Keratinocyte (primary cell): ENCODE data around the gene SEMA4D. TPM values are rescaled to one million over a fixed set of nuclear protein-coding genes. Genes with fewer than 3 reads are reported as not detected.

Experiments
- DNase-seq: peaks from one replicate; pipeline ENCODE4 v3.0.0-alpha.2; 2011; ENCODE audit warnings: low read depth, missing footprints, low spot score
- FAIRE-seq: peaks from 2 replicates; lab custom pipeline; 2011; peaks lifted over from hg19 to GRCh38; lab: Jason Lieb, UNC
- H2AFZ ChIP-seq: 2 replicates; pipeline ENCODE4 v1.6.0; 2012; ENCODE audit warnings: low read length, control low read depth, inconsistent platforms; ENCODE audit not compliant: control insufficient read depth
- H3K27ac ChIP-seq: 2 replicates; pipeline ENCODE4 v1.5.1; 2011; ENCODE audit warnings: low read length; ENCODE audit not compliant: control insufficient read depth, insufficient read depth
- H3K27me3 ChIP-seq: 3 replicates; pipeline ENCODE4 v1.6.0; 2011; ENCODE audit warnings: low read length; ENCODE audit not compliant: control insufficient read depth, insufficient read depth; ENCODE audit errors: extremely low read depth
- H3K36me3 ChIP-seq, 2 experiments: 2 replicates in 1 of 2; 3 replicates in 1 of 2; pipeline ENCODE4 v1.5.1; 2011; ENCODE audit warnings: low read length in 2 of 2, mild to moderate bottlenecking in 1 of 2; ENCODE audit not compliant: control insufficient read depth in 2 of 2, insufficient read depth in 2 of 2; ENCODE audit errors: extremely low read depth in 1 of 2
- H3K4me1 ChIP-seq: 3 replicates; pipeline ENCODE4 v1.5.1; 2011; ENCODE audit warnings: low read length; ENCODE audit not compliant: control insufficient read depth, insufficient read depth; ENCODE audit errors: extremely low read depth
- H3K4me2 ChIP-seq: 3 replicates; pipeline ENCODE4 v1.6.0; 2011; ENCODE audit warnings: low read depth, low read length; ENCODE audit not compliant: control insufficient read depth, insufficient read depth; ENCODE audit errors: extremely low read depth
- H3K4me3 ChIP-seq, 3 experiments: fragments of 200-600 bp in 1 of 3; sonication (generic) in 1 of 3; 2 replicates in 2 of 3; 3 replicates in 1 of 3; pipeline ENCODE4 v1.5.1; 2011 to 2016; ENCODE audit warnings: low read length in 3 of 3, mild to moderate bottlenecking in 3 of 3, control low read depth in 2 of 3, inconsistent platforms in 1 of 3, low read depth in 1 of 3, mixed read lengths in 1 of 3, mixed run types in 1 of 3, moderate library complexity in 1 of 3; ENCODE audit not compliant: control insufficient read depth in 2 of 3, insufficient read depth in 2 of 3; ENCODE audit errors: extremely low read depth in 1 of 3
- H3K79me2 ChIP-seq: 2 replicates; pipeline ENCODE4 v1.6.0; 2012; ENCODE audit warnings: low read length; ENCODE audit not compliant: control insufficient read depth, insufficient read depth
- H3K9ac ChIP-seq: 3 replicates; pipeline ENCODE4 v1.6.0; 2011; ENCODE audit warnings: low read length; ENCODE audit not compliant: control insufficient read depth, insufficient read depth; ENCODE audit errors: extremely low read depth
- H3K9me1 ChIP-seq: 3 replicates; pipeline ENCODE4 v1.6.0; 2011; ENCODE audit warnings: low read length; ENCODE audit not compliant: control insufficient read depth, insufficient read depth; ENCODE audit errors: extremely low read depth
- H3K9me3 ChIP-seq: 2 replicates; pipeline ENCODE4 v1.5.1; 2012; ENCODE audit warnings: low read depth, low read length; ENCODE audit not compliant: control insufficient read depth
- H4K20me1 ChIP-seq: 3 replicates; pipeline ENCODE4 v1.6.0; 2011; ENCODE audit warnings: low read length; ENCODE audit not compliant: control insufficient read depth, insufficient read depth; ENCODE audit errors: extremely low read depth
- EZH2 ChIP-seq: IDR thresholded peaks from one replicate; pipeline ENCODE4 v1.6.1; 2012; ENCODE audit warnings: inconsistent platforms, mild to moderate bottlenecking, low read length, moderate library complexity
- dilution Hi-C: fragments of 300-500 bp; cut with MboI; formaldehyde crosslinking; loops from one replicate; pipeline ENCODE4 v1.7.0; 2020; ENCODE audit warnings: low sequenced_read_pairs; ENCODE audit not compliant: extremely low pct_ligation_motif_present
- polyA plus RNA-seq, 5 experiments: library from polyadenylated mRNA; depleted of rRNA in 3 of 5; stranded (reverse) in 3 of 5; stranded (forward) in 1 of 5; unstranded in 1 of 5; fragments of >200 nt; gene quantifications; 1 replicate in 1 of 5; 2 replicates in 3 of 5; 3 replicates in 1 of 5; pipeline versions ENCODE4 v1.2.1 to v1.2.3, GENCODE V29; 2011 to 2012; ENCODE audit warnings: missing spikeins in 2 of 5, low read depth in 1 of 5, low replicate concordance in 1 of 5
- TF ChIP-seq, protein P1 (sequence below), 3 experiments: IDR thresholded peaks in 1 of 3; conservative IDR thresholded peaks in 1 of 3; optimal IDR thresholded peaks in 1 of 3; 2 replicates in 2 of 3; 3 replicates in 1 of 3; pipeline versions ENCODE3 to v1.5.1; 2011; ENCODE audit warnings: low read length in 3 of 3, mild to moderate bottlenecking in 3 of 3, moderate library complexity in 2 of 3, control low read depth in 1 of 3, inconsistent platforms in 1 of 3; ENCODE audit not compliant: insufficient read depth in 2 of 3; ENCODE audit errors: extremely low read depth in 1 of 3

Gene SEMA4D
- polyA plus RNA-seq, 1 donor (not counting 4 experiments of a cell fraction or from before 2014, with no cell fraction given): 0.43 TPM

DNA sequence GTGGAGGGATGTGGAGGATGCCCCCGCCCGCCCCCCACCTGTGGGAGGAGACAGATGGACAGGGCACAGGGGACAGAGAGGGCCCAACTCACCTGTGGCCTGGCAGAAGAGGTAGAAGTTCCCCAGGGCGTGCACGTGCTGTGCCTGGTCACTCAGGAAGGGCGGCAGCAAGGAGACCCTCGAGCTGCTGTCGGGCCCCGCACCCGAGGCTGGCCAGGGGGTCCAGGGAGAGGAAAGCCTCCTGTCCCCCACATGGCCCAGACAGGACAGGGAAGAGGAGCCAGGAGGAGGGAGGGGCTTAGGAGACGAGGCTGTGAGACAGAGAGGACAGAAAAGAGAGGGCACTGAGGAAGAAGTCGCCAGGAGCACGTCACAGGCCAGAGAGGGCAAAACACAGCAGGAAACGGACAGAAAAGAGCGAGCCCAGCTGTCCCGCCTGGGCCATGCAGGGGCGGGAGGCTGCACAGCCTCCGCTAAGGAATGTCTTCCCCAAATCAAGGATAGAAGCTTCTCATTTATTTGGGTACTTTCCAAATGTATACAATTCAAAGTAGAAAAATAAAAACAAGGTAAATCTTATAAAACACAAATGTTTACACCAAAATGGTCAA, 121.1 kb downstream of the SEMA4D start:
- Histone ChIP-seq H3K27me3 (no peaks in the 10 kb centered on the region), H3K4me3 (no peak overlapping the region), H3K4me1 (no peaks in the 10 kb centered on the region), H2AFZ (no peak overlapping the region), H3K9me3 (no peaks in the 10 kb centered on the region), H3K27ac (no peak overlapping the region), H3K9ac (no peak overlapping the region), H4K20me1 (no peaks in the 10 kb centered on the region), H3K79me2 (no peaks in the 10 kb centered on the region), H3K36me3 (no peaks in the 10 kb centered on the region), H3K4me2 (no peak overlapping the region), H3K9me1 (no peaks in the 10 kb centered on the region)
- dilution Hi-C loops: no loop called here
- FAIRE-seq (no peak), DNase-seq (no peak)
- TF ChIP-seq, protein P1, sequence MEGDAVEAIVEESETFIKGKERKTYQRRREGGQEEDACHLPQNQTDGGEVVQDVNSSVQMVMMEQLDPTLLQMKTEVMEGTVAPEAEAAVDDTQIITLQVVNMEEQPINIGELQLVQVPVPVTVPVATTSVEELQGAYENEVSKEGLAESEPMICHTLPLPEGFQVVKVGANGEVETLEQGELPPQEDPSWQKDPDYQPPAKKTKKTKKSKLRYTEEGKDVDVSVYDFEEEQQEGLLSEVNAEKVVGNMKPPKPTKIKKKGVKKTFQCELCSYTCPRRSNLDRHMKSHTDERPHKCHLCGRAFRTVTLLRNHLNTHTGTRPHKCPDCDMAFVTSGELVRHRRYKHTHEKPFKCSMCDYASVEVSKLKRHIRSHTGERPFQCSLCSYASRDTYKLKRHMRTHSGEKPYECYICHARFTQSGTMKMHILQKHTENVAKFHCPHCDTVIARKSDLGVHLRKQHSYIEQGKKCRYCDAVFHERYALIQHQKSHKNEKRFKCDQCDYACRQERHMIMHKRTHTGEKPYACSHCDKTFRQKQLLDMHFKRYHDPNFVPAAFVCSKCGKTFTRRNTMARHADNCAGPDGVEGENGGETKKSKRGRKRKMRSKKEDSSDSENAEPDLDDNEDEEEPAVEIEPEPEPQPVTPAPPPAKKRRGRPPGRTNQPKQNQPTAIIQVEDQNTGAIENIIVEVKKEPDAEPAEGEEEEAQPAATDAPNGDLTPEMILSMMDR (optimal IDR thresholded peaks at IDR 0.05 in 1 of 3, IDR thresholded peaks at IDR 0.05 in 1 of 3, conservative IDR thresholded peaks at IDR 0.05 in 1 of 3; ENCODE audit: extremely low read depth in 1 of 3, insufficient read depth in 2 of 3, low read length in 3 of 3): no peak
- no peak for TF ChIP-seq EZH2

DNA sequence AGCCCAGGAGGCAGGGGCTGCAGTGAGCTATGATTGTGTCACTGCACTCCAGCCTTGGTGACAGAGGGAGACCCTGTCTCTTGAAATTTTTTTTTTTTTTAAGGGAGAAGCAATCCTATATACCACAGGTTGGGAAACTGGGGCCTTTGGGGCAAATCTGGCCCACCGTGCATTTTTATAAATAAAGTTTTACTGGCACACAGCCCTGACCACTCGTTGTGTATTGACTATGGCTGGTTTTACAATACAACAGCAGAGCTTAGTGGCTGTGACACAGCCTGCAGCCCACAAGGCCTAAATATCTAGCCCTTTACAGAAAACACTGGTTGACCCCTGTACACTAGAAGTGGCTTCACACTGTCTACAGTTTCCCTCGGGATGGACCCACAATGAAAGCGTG, 121.6 kb downstream of the SEMA4D start:
- H3K9me1 ChIP-seq: no peaks in the 10 kb centered on the region
- no peaks in the 10 kb centered on the region for H3K4me1 ChIP-seq
- no peaks in the 10 kb centered on the region for H3K9me3 ChIP-seq
- no peaks in the 10 kb centered on the region for H3K79me2 ChIP-seq
- no peaks in the 10 kb centered on the region for H3K27me3 ChIP-seq
- no peak overlapping the region for H3K27ac ChIP-seq
- FAIRE-seq: no peak
- H2AFZ ChIP-seq: no peak overlapping the region
- TF ChIP-seq EZH2: no peak
- TF ChIP-seq, protein P1 (optimal IDR thresholded peaks at IDR 0.05 in 1 of 3, IDR thresholded peaks at IDR 0.05 in 1 of 3, conservative IDR thresholded peaks at IDR 0.05 in 1 of 3; ENCODE audit: extremely low read depth in 1 of 3, insufficient read depth in 2 of 3, low read length in 3 of 3): no peak
- H3K4me2 ChIP-seq: no peak overlapping the region
- no peak overlapping the region for H3K9ac ChIP-seq
- H3K36me3 ChIP-seq: no peaks in the 10 kb centered on the region
- no peak for DNase-seq
- dilution Hi-C loops: no loop called here
- no peak overlapping the region for H3K4me3 ChIP-seq
- no peaks in the 10 kb centered on the region for H4K20me1 ChIP-seq
